H1 (cell line): ENCODE results near the gene ICE1. TPM values are rescaled to one million over a fixed set of nuclear protein-coding genes. Genes with fewer than 3 reads are reported as not detected.

Source experiments
- ASH2L ChIP-seq: fragments of 200-600, 300-600 bp; sonication (generic); IDR thresholded peaks from one replicate; pipeline ENCODE4 v1.7.1; 2017; ENCODE audit warnings: low read length
- BACH1 ChIP-seq: IDR thresholded peaks from 2 replicates; pipeline ENCODE4 v1.6.1; 2012; ENCODE audit warnings: low read length, improper control_type of control experiment
- BRCA1 ChIP-seq: IDR thresholded peaks from 2 replicates; pipeline ENCODE4 v1.6.1; 2012; ENCODE audit warnings: low read depth, low read length, improper control_type of control experiment
- CBX5 ChIP-seq: fragments of 300-800, 300-1000 bp; sonication (generic); IDR thresholded peaks from 2 replicates; pipeline ENCODE4 v1.7.1; 2016; ENCODE audit warnings: antibody characterized with exemption, low read length, low read depth
- CHD1 ChIP-seq: IDR thresholded peaks from 2 replicates; pipeline ENCODE4 v1.6.1; 2012; ENCODE audit warnings: low read depth, low read length, improper control_type of control experiment
- CTBP2 ChIP-seq: IDR thresholded peaks from 2 replicates; pipeline ENCODE4 v1.7.0; 2011; ENCODE audit warnings: borderline replicate concordance, mild to moderate bottlenecking, moderate library complexity, mixed read lengths, low read length; ENCODE audit not compliant: insufficient read depth, insufficient read length
- EGR1 ChIP-seq: IDR thresholded peaks from 2 replicates; pipeline ENCODE4 v1.6.1; 2011; ENCODE audit warnings: low read depth, low read length, borderline replicate concordance
- EP300 ChIP-seq, 2 experiments: IDR thresholded peaks; 1 replicate in 1 of 2; 2 replicates in 1 of 2; pipeline ENCODE4 v1.6.1; 2011 to 2012; ENCODE audit warnings: low read depth in 2 of 2, low read length in 2 of 2, mild to moderate bottlenecking in 2 of 2, borderline replicate concordance in 1 of 2, inconsistent platforms in 1 of 2, moderate library complexity in 1 of 2
- HDAC2 ChIP-seq, 2 experiments: fragments of 300-600 bp in 1 of 2; sonication (generic) in 1 of 2; IDR thresholded peaks; 2 replicates each; pipeline ENCODE4 v1.6.1; 2011 to 2012; ENCODE audit warnings: low read depth in 2 of 2, low read length in 2 of 2, mild to moderate bottlenecking in 2 of 2, moderate library complexity in 2 of 2, borderline replicate concordance in 1 of 2, inconsistent platforms in 1 of 2
- JUN ChIP-seq: IDR thresholded peaks from 2 replicates; pipeline ENCODE4 v1.6.1; 2011; ENCODE audit warnings: low read depth, mild to moderate bottlenecking, improper control_type of control experiment, low read length
- RAD21 ChIP-seq, 2 experiments: IDR thresholded peaks in 1 of 2; conservative IDR thresholded peaks in 1 of 2; 2 replicates each; pipeline ENCODE4 v1.6.1; 2011; ENCODE audit warnings: low read depth in 2 of 2, low read length in 2 of 2, improper control_type of control experiment in 1 of 2, inconsistent platforms in 1 of 2, mild to moderate bottlenecking in 1 of 2, moderate library complexity in 1 of 2
- SAP30 ChIP-seq: fragments of 300-600 bp; sonication (generic); IDR thresholded peaks from 2 replicates; pipeline ENCODE4 v1.7.1; 2012; ENCODE audit warnings: low read length, moderate library complexity, mild to moderate bottlenecking, inconsistent platforms; ENCODE audit not compliant: insufficient read depth, insufficient replicate concordance
- SP2 ChIP-seq: IDR thresholded peaks from 2 replicates; pipeline ENCODE4 v1.6.1; 2012; ENCODE audit warnings: mild to moderate bottlenecking, low read length, inconsistent platforms
- SUZ12 ChIP-seq: fragments of 200-600 bp; sonication (generic); IDR thresholded peaks from 2 replicates; pipeline ENCODE4 v1.6.1; 2012; ENCODE audit warnings: mild to moderate bottlenecking, inconsistent platforms, low read length, moderate library complexity, mixed read lengths
- TAF7 ChIP-seq: optimal IDR thresholded peaks from 2 replicates; pipeline ENCODE3; 2011; ENCODE audit warnings: low read depth, mild to moderate bottlenecking, inconsistent platforms, low read length, moderate library complexity, borderline replicate concordance
- TEAD4 ChIP-seq: IDR thresholded peaks from 2 replicates; pipeline ENCODE4 v1.6.1; 2012; ENCODE audit warnings: low read depth, low read length, inconsistent platforms, mixed read lengths
- USF2 ChIP-seq: IDR thresholded peaks from 2 replicates; pipeline ENCODE4 v1.6.1; 2011; ENCODE audit warnings: low read length, improper control_type of control experiment
- YY1 ChIP-seq: IDR thresholded peaks from 2 replicates; pipeline ENCODE4 v1.6.1; 2011; ENCODE audit warnings: low read depth, mild to moderate bottlenecking, low read length
- polyA plus RNA-seq, 7 experiments: library from polyadenylated mRNA; depleted of rRNA in 3 of 7; stranded (reverse) in 5 of 7; unstranded in 2 of 7; fragments of >200 nt in 5 of 7; fragments of 200-250 nt in 2 of 7; gene quantifications; 1 replicate in 5 of 7; 2 replicates in 1 of 7; 4 replicates in 1 of 7; pipeline versions ENCODE4 v1.2.1 to v1.2.3, GENCODE V29; 2011 to 2013; ENCODE audit warnings: missing spikeins in 2 of 7, mixed read lengths in 2 of 7
- total RNA-seq: library from RNA; stranded (reverse); fragmentation: NEBNext Ultra II Directional; extraction: Animal tissue kit (Norgen Biotek cat#: 25700); gene quantifications from 2 replicates; pipeline ENCODE4 v1.2.1, GENCODE V29; 2021
- TF ChIP-seq, protein P1 (sequence below): IDR thresholded peaks from 2 replicates; pipeline ENCODE4 v1.6.1; 2011; ENCODE audit warnings: low read depth, mild to moderate bottlenecking, low read length; ENCODE audit not compliant: insufficient read depth
- TF ChIP-seq, protein P2 (sequence below): IDR thresholded peaks from 2 replicates; pipeline ENCODE4 v1.6.1; 2012; ENCODE audit warnings: inconsistent platforms

Gene ICE1
- total and polyA plus RNA-seq, 2 of the 8 experiments (the other 6 are each of a cell fraction or from before 2014, with no cell fraction given), result 11.8 to 53.9 TPM

GRCh38 chr5:5421961-5422818 is at the start of gene ICE1 (continued):
- TF ChIP-seq, protein P1, sequence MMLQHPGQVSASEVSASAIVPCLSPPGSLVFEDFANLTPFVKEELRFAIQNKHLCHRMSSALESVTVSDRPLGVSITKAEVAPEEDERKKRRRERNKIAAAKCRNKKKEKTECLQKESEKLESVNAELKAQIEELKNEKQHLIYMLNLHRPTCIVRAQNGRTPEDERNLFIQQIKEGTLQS, result no peak
- no peak for TF ChIP-seq SUZ12
- peak; percentile 37 for TF ChIP-seq CTBP2
- peak; percentile 62 for TF ChIP-seq ASH2L
- TF ChIP-seq EP300 (IDR thresholded peaks at IDR 0.05; ENCODE audit: borderline replicate concordance in 1 of 2, low read depth in 2 of 2, low read length in 2 of 2), result no peak
- peak; percentile 17; the same call in 1 of the 2 replicates for TF ChIP-seq BRCA1
- peak; percentile 72 for TF ChIP-seq TAF7
- no peak for TF ChIP-seq JUN
- peak in 1 of 2 experiments; percentile 8; a peak in 1 of 4 replicates for TF ChIP-seq RAD21 (IDR thresholded peaks at IDR 0.05 in 1 of 2, conservative IDR thresholded peaks at IDR 0.05 in 1 of 2; ENCODE audit: low read depth in 2 of 2, low read length in 2 of 2)
- no peak for TF ChIP-seq HDAC2 (IDR thresholded peaks at IDR 0.05; ENCODE audit: borderline replicate concordance in 1 of 2, low read depth in 2 of 2, low read length in 2 of 2)
- TF ChIP-seq CBX5, result no peak
- TF ChIP-seq, protein P2, sequence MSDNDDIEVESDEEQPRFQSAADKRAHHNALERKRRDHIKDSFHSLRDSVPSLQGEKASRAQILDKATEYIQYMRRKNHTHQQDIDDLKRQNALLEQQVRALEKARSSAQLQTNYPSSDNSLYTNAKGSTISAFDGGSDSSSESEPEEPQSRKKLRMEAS, result peak; percentile 79
- no peak for TF ChIP-seq SAP30
- TF ChIP-seq BACH1, result no peak
- 0 out of 2 replicates have a peak, but pooled peaks have one; percentile 11 for TF ChIP-seq YY1
- TF ChIP-seq SP2, result no peak
- peak; percentile 55 for TF ChIP-seq TEAD4
- TF ChIP-seq EGR1, result peak; percentile 54; the same call in 1 of the 2 replicates
- TF ChIP-seq CHD1, result no peak
- peak; percentile 61; the same call in 1 of the 2 replicates for TF ChIP-seq USF2
